Gastroesophageal sphincter (tissue), 3 donors: ENCODE data around the gene ST6GALNAC6.

ENCODE experiments used
- CTCF ChIP-seq, 4 experiments: fragments of 200-600 bp in 2 of 4; fragments of 450-650 bp in 2 of 4; sonication (generic) in 1 of 4; IDR thresholded peaks; one replicate each; pipeline ENCODE4 v1.5.1; 2017 to 2019; ENCODE audit warnings: antibody characterized with exemption in 4 of 4, mild to moderate bottlenecking in 2 of 4, moderate library complexity in 2 of 4
- EP300 ChIP-seq: sonication (generic); formaldehyde crosslinking; IDR thresholded peaks from one replicate; pipeline ENCODE4 v1.6.1; 2017; ENCODE audit warnings: antibody characterized with exemption, mild to moderate bottlenecking
- POLR2A ChIP-seq, 2 donors: fragments of 450-650 bp; IDR thresholded peaks; one replicate each; pipeline ENCODE4 v1.6.1; 2017; ENCODE audit warnings: antibody characterized with exemption in 2 of 2, mild to moderate bottlenecking in 2 of 2, moderate library complexity in 1 of 2
- POLR2AphosphoS5 ChIP-seq: sonication (generic); formaldehyde crosslinking; IDR thresholded peaks from one replicate; pipeline ENCODE4 v1.6.1; 2017; ENCODE audit warnings: antibody characterized with exemption

- TF ChIP-seq POLR2A (IDR thresholded peaks at IDR 0.05): no peak
- TF ChIP-seq CTCF (IDR thresholded peaks at IDR 0.05): no peak
- no peak for TF ChIP-seq POLR2AphosphoS5
- no peak for TF ChIP-seq EP300
These were observed 3.6 kb downstream of the ST6GALNAC6 start for GRCh38 chr9:127895811-127896210.
